GM18858 (cell line): ENCODE results near the gene RTN4.

Experiments
- ATAC-seq: cut with Tn5 transposase; IDR thresholded peaks from one replicate; pipeline ENCODE4 v1.9.1; 2021; ENCODE audit not compliant: unreplicated experiment

The RTN4 gene

GRCh38 chr2:55045780-55046179 lies 4.5 kb downstream of the RTN4 start:
- no peak for ATAC-seq

GRCh38 chr2:55043841-55044240 lies 6.4 kb downstream of the RTN4 start:
- no peak for ATAC-seq

GRCh38 chr2:55038428-55038827 lies 11.8 kb downstream of the RTN4 start:
- ATAC-seq = no peak

DNA sequence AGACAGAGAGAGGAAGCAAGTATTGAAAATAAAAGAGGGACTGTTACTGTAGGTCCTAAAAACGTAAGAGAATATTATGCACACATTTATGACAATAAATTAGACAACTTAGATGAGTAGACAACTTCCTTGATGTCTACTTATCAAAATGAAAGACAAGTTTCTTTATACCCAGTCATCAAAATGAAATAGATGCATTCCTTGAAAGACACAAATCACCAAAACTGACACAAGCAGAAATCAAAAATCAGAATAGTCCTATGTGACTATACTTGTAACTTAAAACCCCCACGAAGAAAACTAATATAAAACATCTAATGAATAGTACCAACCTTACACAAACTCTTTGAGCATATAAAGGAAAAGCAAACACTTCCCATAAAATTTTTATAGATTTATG lies 14.5 kb downstream of the RTN4 start:
- ATAC-seq = no peak

DNA sequence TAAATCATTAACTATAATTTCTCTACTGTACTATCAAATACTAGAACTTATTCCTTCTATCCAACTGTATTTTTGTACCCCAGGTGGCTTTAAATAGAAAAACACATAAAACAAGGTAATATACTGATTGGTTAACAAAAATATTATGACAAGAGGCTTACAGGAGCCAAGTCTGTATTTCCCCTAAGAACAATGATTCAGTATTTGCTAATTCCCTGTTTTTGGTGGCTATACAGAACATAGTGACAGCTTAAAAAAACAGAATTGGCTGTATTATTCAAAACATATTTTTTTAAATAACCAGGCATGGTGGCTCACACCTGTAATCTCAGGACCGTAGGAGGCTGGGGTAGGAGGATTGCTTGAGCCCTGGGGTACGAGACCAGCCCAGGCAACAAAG lies 16.3 kb downstream of the RTN4 start:
- ATAC-seq = no peak

DNA sequence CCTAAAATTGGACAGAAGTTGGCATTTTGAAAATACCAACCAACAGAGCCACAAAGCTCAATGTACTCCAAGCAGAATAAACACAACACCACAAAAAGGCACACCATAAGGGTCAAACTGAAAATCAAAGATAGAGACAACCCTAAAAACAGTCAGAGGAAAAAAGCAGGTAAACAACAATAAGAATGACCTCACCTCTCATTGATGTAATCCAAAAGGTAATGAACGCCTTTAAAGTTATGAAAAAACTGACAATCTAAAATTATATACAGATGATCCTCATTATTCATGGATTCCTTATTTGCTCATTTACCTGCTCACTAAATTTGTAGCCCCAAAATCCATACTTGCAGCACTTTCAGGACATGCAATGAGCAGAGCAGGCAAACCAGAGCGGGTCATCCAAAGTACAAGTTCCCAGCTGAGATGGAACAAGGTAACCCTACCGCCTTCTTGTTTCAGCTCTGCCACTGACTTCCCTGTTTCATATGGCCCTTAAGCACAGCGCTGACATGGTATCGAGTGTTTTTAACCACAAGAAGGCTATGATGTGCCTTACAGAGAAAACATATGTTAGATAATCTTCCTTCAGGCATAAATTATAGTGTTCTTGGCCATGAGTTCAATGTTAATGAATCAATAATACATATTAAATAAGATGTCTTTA lies 17.0 kb downstream of the RTN4 start:
- ATAC-seq = peak; percentile 93

DNA sequence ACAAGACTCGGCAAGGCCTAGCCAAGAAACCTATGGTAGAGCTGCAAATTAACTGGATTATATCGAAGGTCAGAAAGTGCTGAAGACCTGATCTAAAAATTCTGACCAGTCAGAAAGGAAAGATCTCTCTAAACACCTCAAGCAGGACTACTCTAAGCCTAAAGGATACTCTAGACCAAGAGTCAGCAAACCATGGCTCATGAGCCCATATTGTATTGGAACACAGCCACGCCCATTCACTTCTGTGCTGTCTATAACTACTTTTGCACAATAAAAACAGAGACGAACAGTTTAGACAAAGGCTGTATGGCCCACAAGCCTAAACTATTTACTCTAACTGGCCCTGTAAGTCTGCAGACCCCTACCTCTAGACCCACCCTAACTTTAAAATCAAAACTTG lies 18.7 kb downstream of the RTN4 start:
- ATAC-seq = no peak

- ATAC-seq = no peak
Measured at GRCh38 chr2:55030766-55031165, 19.5 kb downstream of the RTN4 start.

GRCh38 chr2:55029098-55029497 lies 21.2 kb downstream of the RTN4 start:
- ATAC-seq = no peak

DNA sequence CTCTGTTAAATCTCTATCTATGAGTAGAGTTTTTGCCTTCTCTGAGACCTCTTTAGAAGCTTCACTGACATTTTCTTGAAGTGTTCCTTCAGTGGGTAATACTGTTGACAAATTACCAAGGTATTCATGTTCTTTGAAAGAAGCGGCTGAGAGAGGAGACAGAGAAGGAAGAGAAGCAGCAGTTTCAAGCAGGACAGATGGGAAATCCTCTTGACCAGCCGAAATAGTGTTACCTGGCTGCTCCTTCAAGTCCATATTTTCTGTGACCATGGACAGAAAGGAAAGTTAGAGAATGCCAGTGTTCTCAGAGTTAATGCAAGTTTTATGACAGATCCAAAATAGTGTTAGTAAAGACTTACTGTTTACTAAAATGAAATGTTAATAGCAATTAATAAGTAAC lies 23.0 kb downstream of the RTN4 start:
- no peak for ATAC-seq

DNA sequence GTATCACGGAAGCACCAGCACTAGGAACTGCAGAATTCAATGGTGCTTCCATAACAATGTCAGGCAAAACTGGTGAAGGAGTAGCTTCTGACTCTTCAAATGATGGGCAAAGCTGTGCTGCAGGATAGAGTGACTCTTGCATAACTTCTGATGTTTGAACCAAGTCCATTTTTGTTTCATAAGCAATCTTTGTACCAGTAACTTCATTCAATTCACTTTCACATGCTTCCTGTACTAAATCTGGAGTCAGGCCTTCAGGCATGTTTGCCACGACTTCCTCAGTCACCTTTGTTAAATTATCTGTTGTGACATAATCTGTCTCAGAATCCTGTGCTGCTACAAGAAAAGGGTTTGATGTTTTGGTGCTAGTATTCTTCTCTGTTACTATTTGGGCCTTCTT lies 24.0 kb downstream of the RTN4 start:
- no peak for ATAC-seq

GRCh38 chr2:55025627-55026026 lies 24.6 kb downstream of the RTN4 start:
- ATAC-seq = peak; percentile 27

- ATAC-seq = peak; percentile 58
Measured at GRCh38 chr2:55025082-55025481, 25.2 kb downstream of the RTN4 start.

DNA sequence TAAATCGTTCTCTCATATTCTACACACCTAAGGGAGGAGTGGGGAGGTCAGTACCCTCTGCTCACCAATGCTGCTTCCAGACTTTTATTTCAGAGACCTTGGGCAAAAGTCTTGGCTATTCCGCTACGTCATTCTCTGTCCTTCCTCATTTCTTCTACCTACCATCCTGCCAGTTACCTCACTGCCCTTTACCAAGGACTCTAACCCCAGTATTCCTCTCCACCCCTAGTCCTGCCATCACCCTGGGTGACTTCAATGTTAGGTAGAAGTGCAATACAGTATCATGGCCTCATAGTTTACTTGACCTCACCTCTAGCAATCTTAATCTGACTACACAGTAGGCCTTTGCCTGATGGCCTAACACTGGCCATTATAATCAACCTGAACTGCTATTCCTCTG lies 27.8 kb downstream of the RTN4 start:
- ATAC-seq = no peak

GRCh38 chr2:55019526-55020258 lies 30.6 kb downstream of the RTN4 start:
- ATAC-seq = no peak

- no peak for ATAC-seq
Measured at GRCh38 chr2:55018619-55019018, 31.6 kb downstream of the RTN4 start.

- ATAC-seq = no peak
Measured at GRCh38 chr2:55017880-55018279, 32.4 kb downstream of the RTN4 start.

- no peak for ATAC-seq
Measured at GRCh38 chr2:55017428-55017827, 32.8 kb downstream of the RTN4 start.

DNA sequence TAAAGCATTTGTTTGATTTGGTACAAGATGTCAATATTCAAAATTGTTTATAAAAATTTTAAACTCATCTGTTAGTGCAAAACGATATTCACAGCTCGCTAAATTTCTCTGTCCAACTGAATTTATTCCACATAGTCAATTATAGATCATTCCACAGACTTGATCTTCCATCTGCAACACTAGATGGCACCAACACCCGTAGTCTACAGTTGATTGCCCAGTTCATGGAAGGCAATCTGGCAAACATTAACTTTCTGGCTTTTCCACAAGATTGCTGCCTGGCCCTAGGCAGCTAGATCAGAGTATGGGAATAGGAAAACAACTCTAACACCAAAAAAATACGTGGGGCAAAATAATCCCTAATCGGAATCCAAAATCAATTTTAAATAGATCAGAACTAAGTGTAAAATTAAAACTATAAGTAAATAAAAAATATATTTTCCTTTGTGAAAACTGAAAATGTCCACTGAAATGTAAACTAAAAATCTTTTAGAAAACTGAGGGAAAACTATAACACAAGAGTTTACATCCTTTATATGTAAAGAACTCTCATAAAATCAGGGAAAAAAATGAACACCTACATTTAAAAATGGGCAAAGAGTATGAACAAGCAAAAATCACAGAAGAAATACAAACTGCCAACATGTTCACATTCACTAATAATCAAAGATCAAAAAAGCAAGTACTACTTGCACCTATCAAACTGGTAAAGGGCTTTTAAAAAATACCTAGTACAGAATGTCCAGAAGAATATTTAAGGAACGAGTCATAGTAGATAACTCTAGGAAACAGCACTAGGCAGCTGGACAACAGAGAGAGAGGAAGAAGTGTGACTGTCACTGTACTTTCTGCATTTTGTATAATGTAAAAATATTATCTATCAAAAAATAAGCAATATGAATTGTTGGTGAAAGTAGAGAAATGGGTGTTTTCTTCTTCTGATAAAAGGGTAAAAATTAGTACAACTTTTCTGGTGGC lies 35.0 kb downstream of the RTN4 start:
- ATAC-seq = no peak

DNA sequence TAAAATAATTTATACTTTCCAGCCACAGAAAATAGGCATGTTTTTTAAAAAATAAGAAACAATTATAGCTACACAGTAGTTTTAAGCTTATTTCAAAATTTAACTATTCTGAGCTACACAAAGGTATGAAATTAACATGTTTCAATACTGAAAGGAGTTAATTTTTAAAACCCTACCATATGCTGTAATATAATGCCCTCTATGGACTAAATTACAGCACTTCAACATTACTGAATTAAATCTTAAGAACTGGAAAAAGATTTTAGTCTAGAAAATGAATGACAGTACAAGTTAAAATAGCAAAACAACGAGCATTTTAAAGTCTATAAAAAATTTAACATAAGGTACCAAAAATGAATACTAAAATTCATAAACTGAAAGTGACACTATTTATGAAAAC lies 36.3 kb downstream of the RTN4 start:
- ATAC-seq = no peak

GRCh38 chr2:55012672-55013484 lies 37.4 kb downstream of the RTN4 start:
- ATAC-seq = no peak
